ENCODE results near the gene NOL11.
"Not testable (repeated sequence)": the region's sequence is repeated elsewhere in the genome, so short reads cannot be mapped to it uniquely, and the experiment has no call there.

The NOL11 gene

DNA sequence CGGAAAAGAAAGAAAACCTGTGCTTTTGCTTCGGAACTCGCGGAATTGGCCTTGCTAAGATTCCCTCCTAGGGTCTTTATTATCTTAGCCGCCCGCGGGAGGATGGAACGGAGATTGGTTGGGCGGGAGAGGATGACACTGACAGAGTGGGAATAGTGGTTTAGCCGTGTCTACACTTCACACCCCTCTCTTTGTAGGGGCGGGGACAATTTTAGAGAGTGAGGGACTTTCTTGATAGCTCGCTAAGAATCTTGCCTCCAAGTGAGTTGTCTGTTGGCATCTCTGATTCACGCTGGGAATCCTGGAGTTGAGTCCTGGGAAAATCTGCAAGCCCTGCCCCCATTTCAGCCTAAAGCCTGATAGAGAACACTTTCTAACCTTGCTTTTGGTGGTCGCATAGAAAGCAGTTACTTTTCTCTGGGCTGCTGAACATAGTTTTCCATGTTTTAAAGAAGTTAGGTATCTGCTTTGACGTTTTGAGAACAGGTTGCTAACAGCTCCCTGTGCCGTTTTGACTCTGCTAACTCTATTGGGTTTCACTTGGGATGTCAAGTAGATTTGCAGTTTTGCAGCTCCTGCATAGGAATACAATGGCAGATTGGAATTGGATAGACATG, 697 bp downstream of the NOL11 start:
- DNase-seq (ENCODE audit: low read depth) = no peak
- TF ChIP-seq, protein P1, sequence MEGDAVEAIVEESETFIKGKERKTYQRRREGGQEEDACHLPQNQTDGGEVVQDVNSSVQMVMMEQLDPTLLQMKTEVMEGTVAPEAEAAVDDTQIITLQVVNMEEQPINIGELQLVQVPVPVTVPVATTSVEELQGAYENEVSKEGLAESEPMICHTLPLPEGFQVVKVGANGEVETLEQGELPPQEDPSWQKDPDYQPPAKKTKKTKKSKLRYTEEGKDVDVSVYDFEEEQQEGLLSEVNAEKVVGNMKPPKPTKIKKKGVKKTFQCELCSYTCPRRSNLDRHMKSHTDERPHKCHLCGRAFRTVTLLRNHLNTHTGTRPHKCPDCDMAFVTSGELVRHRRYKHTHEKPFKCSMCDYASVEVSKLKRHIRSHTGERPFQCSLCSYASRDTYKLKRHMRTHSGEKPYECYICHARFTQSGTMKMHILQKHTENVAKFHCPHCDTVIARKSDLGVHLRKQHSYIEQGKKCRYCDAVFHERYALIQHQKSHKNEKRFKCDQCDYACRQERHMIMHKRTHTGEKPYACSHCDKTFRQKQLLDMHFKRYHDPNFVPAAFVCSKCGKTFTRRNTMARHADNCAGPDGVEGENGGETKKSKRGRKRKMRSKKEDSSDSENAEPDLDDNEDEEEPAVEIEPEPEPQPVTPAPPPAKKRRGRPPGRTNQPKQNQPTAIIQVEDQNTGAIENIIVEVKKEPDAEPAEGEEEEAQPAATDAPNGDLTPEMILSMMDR (conservative IDR thresholded peaks at IDR 0.05; ENCODE audit: low read depth, low read length) = no peak
- H3K4me3 ChIP-seq (ENCODE audit: low read length) = peak overlapping the region; percentile 100

- DNase-seq (ENCODE audit: low read depth) = no peak
- TF ChIP-seq, protein P1 (conservative IDR thresholded peaks at IDR 0.05; ENCODE audit: low read depth, low read length) = no peak
Measured at GRCh38 chr17:67725373-67725791, 7.6 kb downstream of the NOL11 start.

GRCh38 chr17:67725807-67726206, 8.1 kb downstream of the NOL11 start:
- TF ChIP-seq, protein P1 (conservative IDR thresholded peaks at IDR 0.05; ENCODE audit: low read depth, low read length) = no peak
- no peak overlapping the region for H3K4me3 ChIP-seq (ENCODE audit: low read length)
- no peak for DNase-seq (ENCODE audit: low read depth)

More at GRCh38 chr17:67725373-67725791, 7.6 kb downstream of the NOL11 start:
- no peak overlapping the region for H3K4me3 ChIP-seq (ENCODE audit: low read length)

GRCh38 chr17:67727152-67728039, 9.7 kb downstream of the NOL11 start:
- H3K4me3 ChIP-seq (ENCODE audit: low read length); DNase-seq (ENCODE audit: low read depth): not testable (repeated sequence)

DNA sequence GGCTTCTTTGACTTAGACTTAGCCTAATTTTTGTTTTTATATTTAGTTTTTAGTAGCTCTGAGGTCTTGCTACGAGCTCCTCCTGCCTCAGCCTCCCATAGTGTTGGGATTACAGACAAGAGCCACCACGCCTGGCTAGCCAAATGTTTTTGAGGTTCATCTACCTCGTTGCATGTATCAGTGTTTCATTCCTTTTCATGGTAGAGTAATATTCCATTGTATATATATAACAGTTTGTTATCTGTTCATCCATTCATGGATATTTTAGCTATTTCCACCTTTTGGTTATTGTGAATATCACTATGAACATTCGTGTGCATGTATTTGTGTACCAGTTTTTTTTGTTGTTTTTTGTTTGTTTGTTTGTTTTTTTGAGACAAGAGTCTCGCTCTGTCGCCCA, 12.2 kb downstream of the NOL11 start:
- TF ChIP-seq, protein P1 (conservative IDR thresholded peaks at IDR 0.05; ENCODE audit: low read depth, low read length) = no peak
- DNase-seq (ENCODE audit: low read depth) = no peak
- H3K4me3 ChIP-seq (ENCODE audit: low read length) = no peak overlapping the region

DNA sequence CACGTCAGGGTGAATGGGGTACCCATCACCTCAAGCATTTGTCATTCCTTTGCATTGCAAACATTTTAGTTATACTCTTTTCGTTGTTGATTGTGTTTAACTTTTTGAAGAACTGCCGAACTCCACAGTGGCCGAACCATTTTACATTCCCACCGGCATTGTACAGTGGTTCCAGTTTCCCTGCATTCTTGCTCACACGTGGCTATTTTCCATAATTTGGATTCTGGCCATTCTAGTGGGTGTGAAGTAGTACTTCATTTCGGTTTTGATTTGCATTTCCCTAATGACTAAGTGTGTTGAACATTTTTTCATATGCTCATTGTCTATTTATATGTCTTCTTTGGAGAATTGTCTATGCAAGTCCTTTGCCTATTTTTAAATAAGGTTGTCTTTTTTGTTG, 13.0 kb downstream of the NOL11 start:
- DNase-seq (ENCODE audit: low read depth) = no peak
- TF ChIP-seq, protein P1 (conservative IDR thresholded peaks at IDR 0.05; ENCODE audit: low read depth, low read length) = no peak
- H3K4me3 ChIP-seq (ENCODE audit: low read length) = no peak overlapping the region

DNA sequence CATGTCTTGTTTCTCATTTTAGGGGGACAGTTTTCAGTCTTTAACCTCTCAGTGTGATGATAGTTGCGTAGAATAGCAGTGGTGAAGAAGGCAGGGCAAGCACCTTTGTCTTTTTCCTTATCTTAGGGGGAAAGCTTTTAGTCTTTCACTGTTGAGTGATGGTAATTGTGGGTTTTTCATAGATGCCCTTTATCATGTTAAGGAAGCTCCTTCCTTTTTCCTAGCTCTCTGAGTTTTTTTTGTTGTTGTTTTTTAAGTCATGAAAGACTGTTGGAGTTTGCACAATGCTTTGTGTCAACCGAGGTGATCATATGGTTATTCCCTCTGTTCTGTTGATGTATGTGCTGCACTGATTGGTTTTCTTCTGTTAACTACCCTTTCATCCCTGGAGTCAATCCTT, 15.7 kb downstream of the NOL11 start:
- TF ChIP-seq, protein P1 (conservative IDR thresholded peaks at IDR 0.05; ENCODE audit: low read depth, low read length) = no peak
- no peak overlapping the region for H3K4me3 ChIP-seq (ENCODE audit: low read length)
- DNase-seq (ENCODE audit: low read depth) = no peak
